Liver (tissue), 9 donors: ENCODE data around the gene ITIH4. TPM values are rescaled to one million over a fixed set of nuclear protein-coding genes. Genes with fewer than 3 reads are reported as not detected.
A peak's percentile ranks its signal among the peaks of the same experiment; 100 is the strongest.

ENCODE experiments used
- DNase-seq: peaks from one replicate; pipeline ENCODE4 v3.0.0-alpha.2; 2017; ENCODE audit warnings: low spot score
- H3K27ac ChIP-seq, 2 donors: one replicate each; pipeline ENCODE4 v1.7.0; 2013; ENCODE audit warnings: inconsistent platforms in 2 of 2, low read length in 2 of 2, control low read depth in 1 of 2, low read depth in 1 of 2, mild to moderate bottlenecking in 1 of 2
- H3K27me3 ChIP-seq, 4 donors: one replicate each; pipeline versions ENCODE4 v1.6.1 to v1.7.0; 2013; ENCODE audit warnings: low read length in 3 of 4, inconsistent platforms in 1 of 4, mild to moderate bottlenecking in 1 of 4, moderate library complexity in 1 of 4; ENCODE audit not compliant: control insufficient read depth in 4 of 4, insufficient read depth in 4 of 4
- H3K36me3 ChIP-seq, 4 donors: one replicate each; pipeline versions ENCODE4 v1.6.1 to v1.7.0; 2013; ENCODE audit warnings: low read length in 3 of 4, mild to moderate bottlenecking in 3 of 4, low read depth in 1 of 4, moderate library complexity in 1 of 4; ENCODE audit not compliant: control insufficient read depth in 4 of 4, insufficient read depth in 3 of 4
- H3K4me1 ChIP-seq, 4 donors: one replicate each; pipeline versions ENCODE4 v1.6.1 to v1.7.0; 2013; ENCODE audit warnings: low read length in 3 of 4, mild to moderate bottlenecking in 3 of 4, moderate library complexity in 1 of 4; ENCODE audit not compliant: control insufficient read depth in 4 of 4, insufficient read depth in 4 of 4
- H3K4me3 ChIP-seq, 3 donors: one replicate each; pipeline versions ENCODE4 v1.6.1 to v1.7.0; 2013; ENCODE audit warnings: low read length in 3 of 3, control low read depth in 1 of 3, low read depth in 1 of 3, mild to moderate bottlenecking in 1 of 3
- H3K9ac ChIP-seq, 2 donors: one replicate each; pipeline ENCODE4 v1.7.0; 2013; ENCODE audit warnings: low read length in 2 of 2, mild to moderate bottlenecking in 2 of 2, moderate library complexity in 2 of 2, control low read depth in 1 of 2, low read depth in 1 of 2
- H3K9me3 ChIP-seq, 4 donors: one replicate each; pipeline versions ENCODE4 v1.6.1 to v1.7.0; 2013; ENCODE audit warnings: low read length in 3 of 4; ENCODE audit not compliant: control insufficient read depth in 4 of 4
- ATF3 ChIP-seq: IDR thresholded peaks from 2 replicates; pipeline ENCODE4 v1.6.1; 2016; ENCODE audit warnings: antibody characterized with exemption
- CTCF ChIP-seq: fragments of 150-350 bp; IDR thresholded peaks from 2 replicates; pipeline ENCODE4 v1.5.1; 2017; ENCODE audit warnings: improper control_type of control experiment, low read depth, low read length; ENCODE audit not compliant: missing input control
- EGR1 ChIP-seq, 2 donors: IDR thresholded peaks; 2 replicates each; pipeline ENCODE4 v1.6.1; 2016 to 2018; ENCODE audit warnings: antibody characterized with exemption in 2 of 2, low read depth in 2 of 2
- FOXA1 ChIP-seq: IDR thresholded peaks from 2 replicates; pipeline ENCODE4 v1.6.1; 2016; ENCODE audit warnings: antibody characterized with exemption
- FOXA2 ChIP-seq: IDR thresholded peaks from 2 replicates; pipeline ENCODE4 v1.6.1; 2016; ENCODE audit warnings: antibody characterized with exemption
- GABPA ChIP-seq, 2 donors: IDR thresholded peaks in 1 of 2; conservative IDR thresholded peaks in 1 of 2; 2 replicates each; pipeline ENCODE4 v1.6.1; 2016; ENCODE audit warnings: antibody characterized with exemption in 2 of 2, mild to moderate bottlenecking in 1 of 2, moderate library complexity in 1 of 2
- HNF4A ChIP-seq, 2 donors: conservative IDR thresholded peaks; 2 replicates each; pipeline ENCODE4 v1.6.1; 2016; ENCODE audit warnings: antibody characterized with exemption in 2 of 2, mild to moderate bottlenecking in 2 of 2
- HNF4G ChIP-seq: IDR thresholded peaks from 2 replicates; pipeline ENCODE4 v1.6.1; 2016; ENCODE audit warnings: antibody characterized with exemption
- JUND ChIP-seq, 2 donors: IDR thresholded peaks; 2 replicates each; pipeline ENCODE4 v1.6.1; 2016; ENCODE audit warnings: antibody characterized with exemption in 2 of 2
- MAX ChIP-seq: IDR thresholded peaks from 2 replicates; pipeline ENCODE4 v1.6.1; 2016; ENCODE audit warnings: antibody characterized with exemption
- NR2F2 ChIP-seq: IDR thresholded peaks from 2 replicates; pipeline ENCODE4 v1.6.1; 2016; ENCODE audit warnings: antibody characterized with exemption
- RAD21 ChIP-seq, 2 donors: IDR thresholded peaks; 2 replicates each; pipeline ENCODE4 v1.6.1; 2016; ENCODE audit warnings: antibody characterized with exemption in 2 of 2, mild to moderate bottlenecking in 2 of 2
- REST ChIP-seq: IDR thresholded peaks from 2 replicates; pipeline ENCODE4 v1.6.1; 2016; ENCODE audit warnings: antibody characterized with exemption, mild to moderate bottlenecking
- RXRA ChIP-seq, 2 donors: IDR thresholded peaks; 2 replicates each; pipeline ENCODE4 v1.6.1; 2017 to 2018; ENCODE audit warnings: antibody characterized with exemption in 2 of 2, mild to moderate bottlenecking in 1 of 2
- SP1 ChIP-seq: IDR thresholded peaks from 2 replicates; pipeline ENCODE4 v1.6.1; 2018; ENCODE audit warnings: antibody characterized with exemption, mild to moderate bottlenecking
- TAF1 ChIP-seq: conservative IDR thresholded peaks from 2 replicates; pipeline ENCODE4 v1.6.1; 2016; ENCODE audit warnings: antibody characterized with exemption, mild to moderate bottlenecking
- YY1 ChIP-seq: IDR thresholded peaks from 2 replicates; pipeline ENCODE4 v1.6.1; 2016; ENCODE audit warnings: antibody characterized with exemption, mild to moderate bottlenecking
- ZBTB33 ChIP-seq: IDR thresholded peaks from 2 replicates; pipeline ENCODE4 v1.6.1; 2016; ENCODE audit warnings: antibody characterized with exemption
- WGBS: extraction: QIAGEN DNeasy Blood & Tissue Kit; methylation state at CpG from one replicate; pipeline ENCODE4 v1.1.7; 2013; 5-methylcytosine and 5-hydroxymethylcytosine counted together
- polyA plus RNA-seq, 2 donors: library from polyadenylated mRNA; stranded (reverse) in 1 of 2; unstranded in 1 of 2; fragments of 200-250 nt in 1 of 2; fragments of >200 nt in 1 of 2; fragmentation: Nextera tagmentation in 1 of 2; extraction: Ambion mirVana in 1 of 2; gene quantifications; one replicate each; pipeline versions ENCODE4 v1.2.1 to v1.2.3, GENCODE V29; 2013 to 2015
- total RNA-seq, 2 donors: library from RNA; depleted of rRNA; stranded (reverse); fragments of >200 nt; gene quantifications; one replicate each; pipeline ENCODE4 v1.2.3, GENCODE V29; 2014
- donor health status: healthy.
- donor health status: healthy.
- donor health status: healthy.
- donor health status: healthy.
- donor health status: healthy.

The ITIH4 gene
- total and polyA plus RNA-seq, 4 donors, result 447 to 3,354 (median 2,410) TPM

GRCh38 chr3:52843881-52844280, 13.4 kb upstream of the ITIH4 start:
- peaks cover 10 to 43% (median 30%) of the 10 kb centered on the region in 4 donors for H3K4me1 ChIP-seq
- no peak overlapping the region for H3K4me3 ChIP-seq
- TF ChIP-seq FOXA2 (no peak), YY1 (no peak), HNF4A (conservative IDR thresholded peaks at IDR 0.05) (no peak), ATF3 (no peak), RAD21 (IDR thresholded peaks at IDR 0.05) (no peak), MAX (no peak), SP1 (no peak), FOXA1 (no peak), REST (no peak), HNF4G (no peak), ZBTB33 (no peak), EGR1 (IDR thresholded peaks at IDR 0.05; ENCODE audit: low read depth in 2 of 2) (no peak), CTCF (no peak), JUND (IDR thresholded peaks at IDR 0.05) (no peak), GABPA (IDR thresholded peaks at IDR 0.05 in 1 of 2, conservative IDR thresholded peaks at IDR 0.05 in 1 of 2) (no peak), NR2F2 (no peak), TAF1 (no peak), RXRA (IDR thresholded peaks at IDR 0.05) (no peak)
- H3K9ac ChIP-seq, result no peak overlapping the region
- peaks cover 1 to 18% (median 12%) of the 10 kb centered on the region in 4 donors for H3K36me3 ChIP-seq
- H3K9me3 ChIP-seq, result no peaks in the 10 kb centered on the region
- 92% methylated on average over 2 of the region's 2 CpGs for WGBS
- DNase-seq, result no peak
- peak overlapping the region; percentile 91 to 97 for H3K27ac ChIP-seq
- no peaks in the 10 kb centered on the region for H3K27me3 ChIP-seq
